HG03196 (cell line): Measurements from ENCODE around the gene GMPS.

ENCODE experiments used
- ATAC-seq: cut with Tn5 transposase; IDR thresholded peaks from one replicate; pipeline ENCODE4 v1.9.1; 2021; ENCODE audit not compliant: unreplicated experiment

Gene GMPS

GRCh38 chr3:155991847-155992246 is 121.4 kb downstream of the GMPS start:
- no peak for ATAC-seq
